Liver (tissue), 3 donors: ENCODE measurements around the gene TYMP.

ENCODE experiments used
- CTCF ChIP-seq: fragments of 150-350 bp; IDR thresholded peaks from 2 replicates; pipeline ENCODE4 v1.5.1; 2017; ENCODE audit warnings: improper control_type of control experiment, low read depth, low read length; ENCODE audit not compliant: missing input control
- FOXA1 ChIP-seq: IDR thresholded peaks from 2 replicates; pipeline ENCODE4 v1.6.1; 2016; ENCODE audit warnings: antibody characterized with exemption
- HNF4G ChIP-seq: IDR thresholded peaks from 2 replicates; pipeline ENCODE4 v1.6.1; 2016; ENCODE audit warnings: antibody characterized with exemption
- JUND ChIP-seq, 2 donors: IDR thresholded peaks; 2 replicates each; pipeline ENCODE4 v1.6.1; 2016; ENCODE audit warnings: antibody characterized with exemption in 2 of 2
- MAX ChIP-seq: IDR thresholded peaks from 2 replicates; pipeline ENCODE4 v1.6.1; 2016; ENCODE audit warnings: antibody characterized with exemption
- REST ChIP-seq: IDR thresholded peaks from 2 replicates; pipeline ENCODE4 v1.6.1; 2016; ENCODE audit warnings: antibody characterized with exemption, mild to moderate bottlenecking
- RXRA ChIP-seq, 2 donors: IDR thresholded peaks; 2 replicates each; pipeline ENCODE4 v1.6.1; 2017 to 2018; ENCODE audit warnings: antibody characterized with exemption in 2 of 2, mild to moderate bottlenecking in 1 of 2
- TAF1 ChIP-seq: conservative IDR thresholded peaks from 2 replicates; pipeline ENCODE4 v1.6.1; 2016; ENCODE audit warnings: antibody characterized with exemption, mild to moderate bottlenecking
- YY1 ChIP-seq: IDR thresholded peaks from 2 replicates; pipeline ENCODE4 v1.6.1; 2016; ENCODE audit warnings: antibody characterized with exemption, mild to moderate bottlenecking
- ZBTB33 ChIP-seq: IDR thresholded peaks from 2 replicates; pipeline ENCODE4 v1.6.1; 2016; ENCODE audit warnings: antibody characterized with exemption
- donor health status: healthy.
- donor health status: healthy.

- no peak for TF ChIP-seq JUND (IDR thresholded peaks at IDR 0.05)
- TF ChIP-seq CTCF: no peak
- no peak for TF ChIP-seq HNF4G
- TF ChIP-seq RXRA (IDR thresholded peaks at IDR 0.05): no peak
- no peak for TF ChIP-seq REST
- TF ChIP-seq TAF1: no peak
- no peak for TF ChIP-seq FOXA1
- no peak for TF ChIP-seq MAX
- no peak for TF ChIP-seq ZBTB33
- TF ChIP-seq YY1: no peak
Measured at GRCh38 chr22:50522806-50523438, 6.9 kb downstream of the TYMP start.
